IgD-negative memory B cell (primary cell): ENCODE measurements around the gene CPXM1. TPM values are rescaled to one million over a fixed set of nuclear protein-coding genes. Genes with fewer than 3 reads are reported as not detected.
"Not testable (repeated sequence)": the region's sequence is repeated elsewhere in the genome, so short reads cannot be mapped to it uniquely, and the experiment has no call there.

Experiments used
- H3K27ac Mint-ChIP-seq, 3 donors: one replicate each; pipeline ENCODE4 v1.8.0; 2020 to 2022; ENCODE audit warnings: mild to moderate bottlenecking in 3 of 3, mixed read lengths in 3 of 3, moderate library complexity in 1 of 3
- H3K27me3 Mint-ChIP-seq: one replicate; pipeline ENCODE4 v1.8.0; 2021; ENCODE audit warnings: mixed read lengths
- H3K36me3 Mint-ChIP-seq: one replicate; pipeline ENCODE4 v1.8.0; 2020; ENCODE audit warnings: mild to moderate bottlenecking, mixed read lengths
- H3K4me1 Mint-ChIP-seq, 3 donors: one replicate each; pipeline ENCODE4 v1.8.0; 2020 to 2022; ENCODE audit warnings: mixed read lengths in 3 of 3, mild to moderate bottlenecking in 1 of 3
- H3K4me3 Mint-ChIP-seq, 4 donors: one replicate each; pipeline ENCODE4 v1.8.0; 2020 to 2022; ENCODE audit warnings: mild to moderate bottlenecking in 4 of 4, mixed read lengths in 4 of 4, moderate library complexity in 3 of 4
- H3K9me3 Mint-ChIP-seq, 3 donors: one replicate each; pipeline ENCODE4 v1.8.0; 2020 to 2021; ENCODE audit warnings: mixed read lengths in 3 of 3, mild to moderate bottlenecking in 1 of 3
- polyA plus RNA-seq: library from polyadenylated mRNA; unstranded; fragments of 300-500 nt; fragmentation: Illumina TruSeq; gene quantifications from one replicate; pipeline ENCODE4 v1.2.3, GENCODE V29; 2021

The CPXM1 gene
- polyA plus RNA-seq, 1 donor from 2014 or later: 1.1 TPM

DNA sequence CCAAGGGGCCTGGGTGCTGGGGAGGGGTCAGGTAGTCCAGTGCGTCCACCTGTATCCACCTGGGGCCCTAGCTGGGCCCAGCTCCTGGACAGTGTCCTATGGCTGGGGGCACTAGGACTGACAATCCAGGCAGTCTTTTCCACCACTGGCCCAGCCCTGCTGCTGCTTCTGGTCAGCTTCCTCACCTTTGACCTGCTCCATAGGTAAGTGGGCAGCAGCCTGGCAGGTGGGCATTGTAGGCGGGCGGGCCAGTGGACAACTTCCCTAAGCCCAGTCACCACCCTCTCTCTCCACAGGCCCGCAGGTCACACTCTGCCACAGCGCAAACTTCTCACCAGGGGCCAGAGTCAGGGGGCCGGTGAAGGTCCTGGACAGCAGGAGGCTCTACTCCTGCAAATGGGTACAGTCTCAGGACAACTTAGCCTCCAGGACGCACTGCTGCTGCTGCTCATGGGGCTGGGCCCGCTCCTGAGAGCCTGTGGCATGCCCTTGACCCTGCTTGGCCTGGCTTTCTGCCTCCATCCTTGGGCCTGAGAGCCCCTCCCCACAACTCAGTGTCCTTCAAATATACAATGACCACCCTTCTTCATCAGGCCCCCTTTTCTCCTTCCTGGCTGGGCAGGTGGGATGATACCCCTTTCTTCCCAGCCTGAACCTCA, 14.9 kb upstream of the CPXM1 start:
- peaks cover 3 to 18% (median 9%) of the 10 kb centered on the region in 3 donors for H3K9me3 Mint-ChIP-seq
- peaks cover 1 to 5% (median 5%) of the 10 kb centered on the region in 3 donors for H3K4me1 Mint-ChIP-seq
- no peaks in the 10 kb centered on the region for H3K36me3 Mint-ChIP-seq
- H3K4me3 Mint-ChIP-seq: no peak overlapping the region
- H3K27ac Mint-ChIP-seq: peak overlapping the region in 1 of 3 donors; percentile 26
- H3K27me3 Mint-ChIP-seq: peaks cover 44% of the 10 kb centered on the region

DNA sequence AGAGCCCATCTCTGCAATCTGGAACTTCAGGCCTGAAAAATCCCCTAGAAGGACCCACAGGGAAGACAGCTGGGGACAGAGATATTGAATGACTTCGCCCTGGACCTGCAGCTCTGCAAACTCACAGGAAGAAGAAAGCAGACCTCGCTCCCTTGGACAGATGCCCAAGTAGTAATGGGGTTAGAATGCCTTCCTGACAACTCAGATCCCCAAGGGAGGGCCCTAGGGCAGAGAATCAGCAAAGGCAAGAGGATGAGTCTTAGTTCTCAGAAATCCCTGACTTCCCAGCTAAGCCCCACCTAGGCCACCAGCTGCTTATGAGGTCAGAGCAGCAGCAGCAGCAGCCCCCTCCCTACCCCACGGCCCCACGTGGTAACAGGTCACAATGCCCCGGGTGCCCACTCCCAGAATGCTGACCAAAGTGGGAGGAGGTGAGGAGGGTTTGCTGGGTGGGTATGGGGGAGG, 14.2 kb upstream of the CPXM1 start, which contains the start of gene C20orf141:
TSS of gene C20orf141 (plus strand) at position 401 of the 465 bp plus-strand sequence. CDS start 198 bp downstream, outside the sequence.
- Mint-ChIP-seq H3K4me3 (no peak within 1 kb of the TSS), H3K27me3 (peaks cover 39% of the 10 kb centered on the region), H3K4me1 (peaks cover 0 to 5% (median 0%) of the 10 kb centered on the region in 3 donors), H3K27ac (peak within 1 kb of the TSS in 1 of 3 donors; percentile 26), H3K36me3 (no peaks in the 10 kb centered on the region), H3K9me3 (peaks cover 3 to 22% (median 9%) of the 10 kb centered on the region in 3 donors)

- Mint-ChIP-seq H3K27me3 (peaks cover 41% of the 10 kb centered on the region), H3K9me3 (peaks cover 3 to 23% (median 9%) of the 10 kb centered on the region in 3 donors), H3K4me3 (no peak overlapping the region), H3K4me1 (peaks cover 0 to 5% (median 0%) of the 10 kb centered on the region in 3 donors), H3K36me3 (no peaks in the 10 kb centered on the region), H3K27ac (no peak overlapping the region)
These were observed 13.6 kb upstream of the CPXM1 start for GRCh38 chr20:2814076-2814475.

- Mint-ChIP-seq H3K27me3 (peaks cover 44% of the 10 kb centered on the region), H3K4me1 (peaks cover 0 to under 1% (median 0%) of the 10 kb centered on the region in 3 donors), H3K36me3 (no peaks in the 10 kb centered on the region), H3K4me3 (no peak overlapping the region), H3K9me3 (peaks cover 3 to 26% (median 9%) of the 10 kb centered on the region in 3 donors), H3K27ac (no peak overlapping the region)
These were observed 11.8 kb upstream of the CPXM1 start for GRCh38 chr20:2812189-2812588.

DNA sequence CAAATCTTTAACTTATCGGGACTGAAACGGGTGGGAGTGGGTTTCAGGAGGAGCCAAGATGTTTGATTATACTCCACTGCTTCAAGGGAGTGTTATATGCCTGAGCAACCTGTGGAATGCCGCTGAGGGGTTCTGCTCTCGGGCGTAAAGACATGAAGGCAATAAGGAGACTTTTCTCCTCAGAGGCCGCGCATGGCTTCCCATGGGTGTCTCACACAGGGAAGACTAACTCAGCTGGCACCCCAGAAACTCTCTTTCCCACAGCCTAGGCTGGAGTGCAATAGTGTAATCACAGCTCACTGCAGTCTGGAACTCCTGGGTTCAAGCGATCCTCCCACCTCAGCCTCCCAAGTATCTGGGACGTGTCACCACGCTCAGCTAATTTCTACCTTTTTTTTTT, 9.3 kb upstream of the CPXM1 start:
- peaks cover 41% of the 10 kb centered on the region for H3K27me3 Mint-ChIP-seq
- H3K4me3 Mint-ChIP-seq: no peak overlapping the region
- peaks cover 2% of the 10 kb centered on the region for H3K36me3 Mint-ChIP-seq
- peaks cover 3 to 26% (median 9%) of the 10 kb centered on the region in 3 donors for H3K9me3 Mint-ChIP-seq
- H3K4me1 Mint-ChIP-seq: no peaks in the 10 kb centered on the region
- no peak overlapping the region for H3K27ac Mint-ChIP-seq

DNA sequence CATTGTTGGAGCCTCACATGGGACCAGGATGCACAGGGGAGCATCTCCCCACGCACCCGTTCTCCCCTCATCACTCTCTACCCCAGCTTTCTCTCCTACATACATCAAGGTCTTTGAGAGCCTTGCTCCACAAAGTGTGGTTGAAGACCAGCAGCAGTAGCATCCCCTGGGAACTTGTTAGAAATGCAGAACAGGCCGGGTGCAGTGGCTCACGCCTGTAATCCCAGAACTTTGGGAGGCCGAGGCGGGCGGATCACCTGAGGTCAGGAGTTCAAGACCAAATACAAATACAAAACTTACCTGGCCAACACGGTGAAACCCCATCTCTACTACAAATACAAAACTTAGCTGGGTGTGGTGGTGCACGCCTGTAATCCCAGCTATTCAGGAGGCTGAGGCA, 7.5 kb upstream of the CPXM1 start:
- H3K36me3 Mint-ChIP-seq, H3K27ac Mint-ChIP-seq, H3K4me3 Mint-ChIP-seq, H3K4me1 Mint-ChIP-seq: not testable (repeated sequence)
- H3K9me3 Mint-ChIP-seq: peaks cover 3 to 26% (median 9%) of the 10 kb centered on the region in 3 donors
- H3K27me3 Mint-ChIP-seq: peaks cover 37% of the 10 kb centered on the region

- Mint-ChIP-seq H3K4me1 (no peaks in the 10 kb centered on the region), H3K27me3 (peaks cover 36% of the 10 kb centered on the region), H3K27ac (no peak overlapping the region), H3K36me3 (peaks cover 2% of the 10 kb centered on the region), H3K4me3 (no peak overlapping the region), H3K9me3 (peaks cover 3 to 22% (median 4%) of the 10 kb centered on the region in 3 donors)
These were observed 6.6 kb upstream of the CPXM1 start for GRCh38 chr20:2807019-2807418.

DNA sequence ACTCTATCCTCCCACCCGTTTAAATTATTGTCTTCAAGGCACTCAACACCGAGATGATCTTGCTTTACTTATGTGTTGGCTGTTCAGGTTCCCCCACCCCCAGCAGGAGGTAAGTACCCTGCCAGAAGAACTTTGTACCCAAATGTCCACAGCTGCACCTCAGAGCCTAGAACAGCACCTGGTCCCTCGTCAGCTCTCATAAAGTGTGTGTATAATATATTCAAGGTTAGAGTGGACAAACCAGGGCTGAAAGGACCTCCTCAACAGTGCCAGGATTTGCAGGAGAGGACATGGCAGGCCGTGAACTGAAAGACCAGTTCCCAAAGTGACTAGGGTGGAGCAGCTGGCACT, 5.9 kb upstream of the CPXM1 start:
- Mint-ChIP-seq H3K36me3 (peaks cover 2% of the 10 kb centered on the region), H3K4me3 (peak overlapping the region in 1 of 4 donors; percentile 30), H3K27ac (no peak overlapping the region), H3K27me3 (peaks cover 33% of the 10 kb centered on the region), H3K4me1 (no peaks in the 10 kb centered on the region), H3K9me3 (peaks cover 0 to 15% (median 3%) of the 10 kb centered on the region in 3 donors)

DNA sequence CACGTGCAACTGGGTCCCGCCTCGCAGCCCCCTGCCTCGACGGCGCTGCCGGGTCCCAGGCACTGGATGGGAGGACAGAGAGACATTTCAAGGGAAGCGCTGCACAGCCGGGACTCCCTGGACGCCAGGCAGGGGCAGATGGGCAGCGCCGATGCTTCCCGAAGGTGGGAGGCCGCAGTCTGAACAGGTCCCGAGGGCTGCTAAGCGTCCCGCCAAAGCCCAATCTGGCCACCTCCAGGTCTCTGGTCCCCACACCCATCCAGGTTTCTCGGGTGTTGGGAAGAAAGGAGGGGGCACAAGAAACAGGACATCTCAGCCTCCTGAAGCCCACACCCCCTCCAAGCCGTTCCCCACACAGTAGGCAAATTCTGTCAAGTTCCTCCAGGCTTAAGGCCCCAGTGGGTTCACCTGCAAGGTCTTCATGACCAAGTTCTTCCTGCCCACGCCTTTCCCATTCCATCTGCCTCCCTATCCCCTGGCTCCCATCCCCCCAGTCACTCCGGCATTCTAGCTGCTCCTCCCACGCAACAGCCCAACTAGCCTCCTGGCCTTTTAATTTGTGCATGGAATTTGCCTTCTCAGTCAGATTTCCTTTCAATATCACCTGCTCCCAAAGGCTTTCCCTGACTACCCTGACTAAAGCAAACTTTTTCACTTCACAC, 5.4 kb upstream of the CPXM1 start:
- peaks cover 2 to 5% (median 3%) of the 10 kb centered on the region in 3 donors for H3K4me1 Mint-ChIP-seq
- H3K27ac Mint-ChIP-seq: no peak overlapping the region
- H3K27me3 Mint-ChIP-seq: peaks cover 37% of the 10 kb centered on the region
- H3K4me3 Mint-ChIP-seq: no peak overlapping the region
- peaks cover 0 to 10% (median 0%) of the 10 kb centered on the region in 3 donors for H3K9me3 Mint-ChIP-seq
- H3K36me3 Mint-ChIP-seq: peaks cover 2% of the 10 kb centered on the region

GRCh38 chr20:2804852-2805688, 4.6 kb upstream of the CPXM1 start:
- Mint-ChIP-seq H3K27ac (no peak overlapping the region), H3K4me1 (peaks cover 4 to 8% (median 7%) of the 10 kb centered on the region in 3 donors), H3K9me3 (peaks cover 0 to 6% (median 0%) of the 10 kb centered on the region in 3 donors), H3K27me3 (peaks cover 38% of the 10 kb centered on the region), H3K36me3 (peaks cover 2% of the 10 kb centered on the region), H3K4me3 (no peak overlapping the region)

DNA sequence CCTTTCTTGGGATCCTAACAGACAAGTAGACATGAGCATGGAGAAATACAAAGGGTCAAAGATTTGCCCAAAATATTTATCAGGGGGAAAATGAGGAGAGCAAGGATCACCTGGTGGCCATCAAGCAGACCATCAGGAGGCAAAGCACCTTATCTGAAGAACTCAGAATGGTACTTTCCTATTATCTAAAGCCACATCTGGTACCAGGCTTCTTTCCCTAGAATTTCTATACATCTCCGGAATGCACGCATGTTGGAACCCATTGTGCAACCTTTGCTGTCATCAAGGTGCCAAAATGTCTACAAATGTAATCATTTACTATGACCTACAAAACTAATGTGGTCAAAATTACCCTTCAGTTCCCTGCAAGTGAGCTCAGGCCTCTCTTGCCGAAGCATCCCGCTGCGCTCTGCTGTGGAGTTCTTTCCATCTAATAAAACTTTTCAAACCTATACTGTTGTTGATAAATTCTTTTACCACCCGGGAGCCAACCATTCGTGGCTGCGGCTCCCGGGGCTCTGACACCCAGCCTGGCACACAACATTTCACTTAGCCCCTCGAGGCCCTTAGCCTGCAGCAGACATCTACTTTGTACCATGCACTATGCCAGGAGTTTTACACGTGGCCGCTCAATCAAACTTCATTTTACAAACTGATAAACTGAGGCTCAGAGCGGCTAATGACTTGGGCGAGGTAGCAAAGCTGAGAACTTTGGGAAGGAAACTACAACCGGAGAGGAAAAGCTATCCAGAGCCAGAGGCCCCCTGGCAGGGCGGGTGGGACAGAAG, 3.8 kb upstream of the CPXM1 start:
- Mint-ChIP-seq H3K27ac (no peak overlapping the region), H3K27me3 (peaks cover 44% of the 10 kb centered on the region), H3K9me3 (peaks cover 0 to 4% (median 0%) of the 10 kb centered on the region in 3 donors), H3K4me1 (peaks cover 12 to 15% (median 14%) of the 10 kb centered on the region in 3 donors), H3K4me3 (no peak overlapping the region), H3K36me3 (peaks cover 2% of the 10 kb centered on the region)

GRCh38 chr20:2801286-2801728, 880 bp upstream of the CPXM1 start:
- Mint-ChIP-seq H3K27me3 (peaks cover 52% of the 10 kb centered on the region), H3K4me1 (peaks cover 12 to 20% (median 18%) of the 10 kb centered on the region in 3 donors), H3K9me3 (no peaks in the 10 kb centered on the region), H3K4me3 (peak overlapping the region in 3 of 4 donors; percentile 53 to 91 (median 91)), H3K27ac (no peak overlapping the region), H3K36me3 (peaks cover 2% of the 10 kb centered on the region)

GRCh38 chr20:2799688-2800520, 523 bp downstream of the CPXM1 start:
- H3K27ac Mint-ChIP-seq: no peak overlapping the region
- no peaks in the 10 kb centered on the region for H3K36me3 Mint-ChIP-seq
- H3K9me3 Mint-ChIP-seq: no peaks in the 10 kb centered on the region
- peaks cover 48% of the 10 kb centered on the region for H3K27me3 Mint-ChIP-seq
- peaks cover 12 to 20% (median 18%) of the 10 kb centered on the region in 3 donors for H3K4me1 Mint-ChIP-seq
- H3K4me3 Mint-ChIP-seq: peak overlapping the region; percentile 77 to 83 (median 82)
